Neural cell (in vitro differentiated cells): ENCODE results near the gene USP12. TPM values are rescaled to one million over a fixed set of nuclear protein-coding genes. Genes with fewer than 3 reads are reported as not detected.

Experiments used
- H2AFZ ChIP-seq: fragments of 200-600, 300-800 bp; sonication (generic), shearing (Covaris generic); 2 replicates; pipeline ENCODE4 v1.6.0; 2014; ENCODE audit warnings: low read depth, mild to moderate bottlenecking, antibody characterized with exemption, low read length, moderate library complexity
- H3F3A ChIP-seq: fragments of 200-600 bp; shearing (Covaris generic); 2 replicates; pipeline ENCODE4 v1.6.1; 2016; ENCODE audit warnings: mild to moderate bottlenecking, moderate library complexity, mixed read lengths, antibody characterized with exemption, low read length; ENCODE audit not compliant: insufficient read depth, poor library complexity, severe bottlenecking
- H3K27ac ChIP-seq: fragments of 200-600, 300-800 bp; sonication (generic), shearing (Covaris generic); 2 replicates; pipeline ENCODE4 v1.5.1; 2014; ENCODE audit warnings: mild to moderate bottlenecking, low read length, moderate library complexity
- H3K27me3 ChIP-seq: fragments of 300-800, 200-600 bp; sonication (generic), shearing (Covaris generic); 2 replicates; pipeline ENCODE4 v1.6.0; 2014; ENCODE audit warnings: mild to moderate bottlenecking, low read depth, low read length, moderate library complexity; ENCODE audit not compliant: insufficient read depth
- H3K36me3 ChIP-seq: fragments of 300-800, 200-600 bp; sonication (generic), shearing (Covaris generic); 2 replicates; pipeline ENCODE4 v1.5.1; 2014; ENCODE audit warnings: mild to moderate bottlenecking, antibody characterized with exemption, low read length, moderate library complexity; ENCODE audit not compliant: insufficient read depth
- H3K4me2 ChIP-seq: fragments of 300-800, 200-600 bp; sonication (generic), shearing (Covaris generic); 2 replicates; pipeline ENCODE4 v1.6.0; 2014; ENCODE audit warnings: mild to moderate bottlenecking, low read length
- H3K4me3 ChIP-seq: fragments of 300-800, 200-600 bp; sonication (generic), shearing (Covaris generic); 2 replicates; pipeline ENCODE4 v1.5.1; 2014; ENCODE audit warnings: mild to moderate bottlenecking, low read length, moderate library complexity
- H3K79me2 ChIP-seq: fragments of 200-600 bp; shearing (Covaris generic); replicated peaks from 2 replicates; pipeline ENCODE4 v1.6.0; 2014; ENCODE audit warnings: mild to moderate bottlenecking, low read length, moderate library complexity; ENCODE audit not compliant: insufficient read depth
- H3K9ac ChIP-seq: fragments of 300-800, 200-600 bp; sonication (generic), shearing (Covaris generic); 2 replicates; pipeline ENCODE4 v1.6.1; 2016; ENCODE audit warnings: mild to moderate bottlenecking, low read length, mixed read lengths
- H3K9me2 ChIP-seq: fragments of 200-600 bp; shearing (Covaris generic); 2 replicates; pipeline ENCODE4 v1.6.1; 2016; ENCODE audit warnings: mild to moderate bottlenecking, low read length, mixed read lengths; ENCODE audit not compliant: insufficient read depth
- H3K9me3 ChIP-seq: fragments of 200-600, 300-800 bp; sonication (generic), shearing (Covaris generic); 2 replicates; pipeline ENCODE4 v1.6.1; 2016; ENCODE audit warnings: mild to moderate bottlenecking, mixed run types, low read length, moderate library complexity, mixed read lengths
- H4K20me1 ChIP-seq: fragments of 200-600 bp; shearing (Covaris generic); 2 replicates; pipeline ENCODE4 v1.6.1; 2016; ENCODE audit warnings: mild to moderate bottlenecking, mixed run types; ENCODE audit not compliant: insufficient read depth
- CTCF ChIP-seq: fragments of 450-650 bp; IDR thresholded peaks from 2 replicates; pipeline ENCODE4 v1.5.1; 2014; ENCODE audit warnings: antibody characterized with exemption, mild to moderate bottlenecking, moderate library complexity; ENCODE audit not compliant: poor library complexity, severe bottlenecking
- EP300 ChIP-seq: fragments of 450-650 bp; conservative IDR thresholded peaks from 2 replicates; pipeline ENCODE4 v1.6.1; 2014; ENCODE audit warnings: antibody characterized with exemption, mild to moderate bottlenecking, moderate library complexity; ENCODE audit not compliant: poor library complexity, severe bottlenecking
- EZH2 ChIP-seq: fragments of 200-600, 300-800 bp; shearing (Covaris generic), sonication (generic); IDR thresholded peaks from 2 replicates; pipeline ENCODE4 v1.6.1; 2014; ENCODE audit warnings: antibody characterized with exemption, low read length, borderline replicate concordance, mild to moderate bottlenecking; ENCODE audit not compliant: insufficient read depth, poor library complexity, severe bottlenecking
- POLR2AphosphoS5 ChIP-seq: IDR thresholded peaks from 2 replicates; pipeline ENCODE4 v1.6.1; 2012
- RAD21 ChIP-seq: fragments of 450-650 bp; conservative IDR thresholded peaks from 2 replicates; pipeline ENCODE4 v1.6.1; 2014; ENCODE audit warnings: antibody characterized with exemption, mild to moderate bottlenecking, moderate library complexity
- REST ChIP-seq: IDR thresholded peaks from 2 replicates; pipeline ENCODE4 v1.6.1; 2012; ENCODE audit warnings: borderline replicate concordance
- SMC3 ChIP-seq: fragments of 450-650 bp; conservative IDR thresholded peaks from 2 replicates; pipeline ENCODE4 v1.6.1; 2014; ENCODE audit warnings: antibody characterized with exemption, mild to moderate bottlenecking, moderate library complexity; ENCODE audit not compliant: poor library complexity
- TAF1 ChIP-seq: IDR thresholded peaks from 2 replicates; pipeline ENCODE4 v1.6.1; 2012; ENCODE audit warnings: low read depth
- polyA plus RNA-seq: library from polyadenylated mRNA; depleted of rRNA; stranded (reverse); fragments of >200 nt; gene quantifications from 2 replicates; pipeline ENCODE4 v1.2.3, GENCODE V29; 2014

USP12 gene
- polyA plus RNA-seq, 1 donor from 2014 or later, result 26.2 TPM

- TF ChIP-seq EP300 (no peak), REST (no peak), POLR2AphosphoS5 (no peak), TAF1 (no peak), RAD21 (no peak), EZH2 (no peak), CTCF (no peak)
- Histone ChIP-seq H3K79me2 (no peaks in the 10 kb centered on the region), H3K9ac (no peak overlapping the region)
Observed at GRCh38 chr13:27057817-27058216, 113.8 kb downstream of the USP12 start.

GRCh38 chr13:27055526-27055925 lies 116.1 kb downstream of the USP12 start:
- H3K9me3 ChIP-seq, result no peaks in the 10 kb centered on the region
- H3K9me2 ChIP-seq, result no peaks in the 10 kb centered on the region
- H3K27ac ChIP-seq, result no peak overlapping the region
- TF ChIP-seq TAF1 (no peak), EZH2 (no peak)
- H4K20me1 ChIP-seq, result no peaks in the 10 kb centered on the region
- no peaks in the 10 kb centered on the region for H3K79me2 ChIP-seq
- no peaks in the 10 kb centered on the region for H3K36me3 ChIP-seq
- no peaks in the 10 kb centered on the region for H3F3A ChIP-seq
- H3K27me3 ChIP-seq, result no peaks in the 10 kb centered on the region
- H3K9ac ChIP-seq, result no peak overlapping the region
- no peak overlapping the region for H2AFZ ChIP-seq
- H3K4me2 ChIP-seq, result no peak overlapping the region
- H3K4me3 ChIP-seq, result no peak overlapping the region

More at GRCh38 chr13:27057817-27058216, 113.8 kb downstream of the USP12 start:
- no peak overlapping the region for H3K4me3 ChIP-seq
- H4K20me1 ChIP-seq, result no peaks in the 10 kb centered on the region
- no peaks in the 10 kb centered on the region for H3F3A ChIP-seq
- no peak overlapping the region for H3K4me2 ChIP-seq
- H3K9me2 ChIP-seq, result no peaks in the 10 kb centered on the region
- no peaks in the 10 kb centered on the region for H3K27me3 ChIP-seq
- no peak overlapping the region for H3K27ac ChIP-seq
- no peaks in the 10 kb centered on the region for H3K36me3 ChIP-seq
- no peaks in the 10 kb centered on the region for H3K9me3 ChIP-seq
- H2AFZ ChIP-seq, result no peak overlapping the region

- Histone ChIP-seq H3K27ac (no peak overlapping the region), H3K36me3 (no peaks in the 10 kb centered on the region)
Observed at GRCh38 chr13:27054760-27055159, 116.9 kb downstream of the USP12 start.

More at GRCh38 chr13:27054760-27055159, 116.9 kb downstream of the USP12 start:
- Histone ChIP-seq H2AFZ (no peak overlapping the region), H3K9me2 (no peaks in the 10 kb centered on the region), H3K4me3 (no peak overlapping the region), H3F3A (no peaks in the 10 kb centered on the region), H3K9me3 (no peaks in the 10 kb centered on the region), H3K27me3 (no peaks in the 10 kb centered on the region), H3K79me2 (no peaks in the 10 kb centered on the region), H3K9ac (no peak overlapping the region), H3K4me2 (no peak overlapping the region), H4K20me1 (no peaks in the 10 kb centered on the region)
- TF ChIP-seq CTCF (no peak), EZH2 (no peak), POLR2AphosphoS5 (no peak), SMC3 (no peak)
